HG03159 (cell line): ENCODE results near the gene RC3H2.
"Not testable (repeated sequence)": the region's sequence is repeated elsewhere in the genome, so short reads cannot be mapped to it uniquely, and the experiment has no call there.

ENCODE experiments used
- ATAC-seq: cut with Tn5 transposase; IDR thresholded peaks from one replicate; pipeline ENCODE4 v1.9.1; 2021; ENCODE audit warnings: mild to moderate bottlenecking, moderate library complexity; ENCODE audit not compliant: unreplicated experiment

RC3H2 gene

GRCh38 chr9:122848256-122848943, 56.8 kb downstream of the RC3H2 start:
- no peak for ATAC-seq

GRCh38 chr9:122846371-122846940, 58.7 kb downstream of the RC3H2 start:
- ATAC-seq = no peak

GRCh38 chr9:122845116-122845515, 60.0 kb downstream of the RC3H2 start:
- no peak for ATAC-seq

- no peak for ATAC-seq
These were observed 61.0 kb downstream of the RC3H2 start for GRCh38 chr9:122844137-122844536.

- no peak for ATAC-seq
These were observed 63.7 kb downstream of the RC3H2 start for GRCh38 chr9:122841501-122841900.

- ATAC-seq = not testable (repeated sequence)
These were observed 66.7 kb downstream of the RC3H2 start for GRCh38 chr9:122838441-122838840.

- no peak for ATAC-seq
These were observed 67.8 kb downstream of the RC3H2 start for GRCh38 chr9:122837266-122837850.

GRCh38 chr9:122835313-122835731, 69.8 kb downstream of the RC3H2 start:
- no peak for ATAC-seq

GRCh38 chr9:122832194-122832593, 73.0 kb downstream of the RC3H2 start:
- ATAC-seq = no peak

- not testable (repeated sequence) for ATAC-seq
These were observed 76.2 kb downstream of the RC3H2 start for GRCh38 chr9:122828965-122829284.

- peak; percentile 16 for ATAC-seq
These were observed 77.4 kb downstream of the RC3H2 start for GRCh38 chr9:122827761-122828093.

GRCh38 chr9:122822938-122823337, 82.2 kb downstream of the RC3H2 start:
- no peak for ATAC-seq

- no peak for ATAC-seq
These were observed 83.1 kb downstream of the RC3H2 start for GRCh38 chr9:122822056-122822455.

GRCh38 chr9:122821278-122821943, 83.7 kb downstream of the RC3H2 start:
- no peak for ATAC-seq

GRCh38 chr9:122820490-122820845, 84.7 kb downstream of the RC3H2 start:
- ATAC-seq = no peak

- ATAC-seq = no peak
These were observed 85.2 kb downstream of the RC3H2 start for GRCh38 chr9:122819791-122820489.

- ATAC-seq = no peak
These were observed 85.8 kb downstream of the RC3H2 start for GRCh38 chr9:122819326-122819725.

- peak; percentile 79 for ATAC-seq
These were observed 88.8 kb downstream of the RC3H2 start for GRCh38 chr9:122816163-122816867.

GRCh38 chr9:122815544-122815943, 89.6 kb downstream of the RC3H2 start:
- no peak for ATAC-seq

GRCh38 chr9:122814545-122814944, 90.6 kb downstream of the RC3H2 start:
- ATAC-seq = no peak

GRCh38 chr9:122812736-122813135, 92.4 kb downstream of the RC3H2 start:
- no peak for ATAC-seq
